DMS 273 (cell line): ENCODE measurements around the gene CLEC3B.
"Not testable (repeated sequence)": the region's sequence is repeated elsewhere in the genome, so short reads cannot be mapped to it uniquely, and the experiment has no call there.

Source experiments
- DNase-seq: peaks from one replicate; lab custom pipeline; 2025; ENCODE audit not compliant: unreplicated experiment; lab: John Stamatoyannopoulos, UW

The CLEC3B gene

DNA sequence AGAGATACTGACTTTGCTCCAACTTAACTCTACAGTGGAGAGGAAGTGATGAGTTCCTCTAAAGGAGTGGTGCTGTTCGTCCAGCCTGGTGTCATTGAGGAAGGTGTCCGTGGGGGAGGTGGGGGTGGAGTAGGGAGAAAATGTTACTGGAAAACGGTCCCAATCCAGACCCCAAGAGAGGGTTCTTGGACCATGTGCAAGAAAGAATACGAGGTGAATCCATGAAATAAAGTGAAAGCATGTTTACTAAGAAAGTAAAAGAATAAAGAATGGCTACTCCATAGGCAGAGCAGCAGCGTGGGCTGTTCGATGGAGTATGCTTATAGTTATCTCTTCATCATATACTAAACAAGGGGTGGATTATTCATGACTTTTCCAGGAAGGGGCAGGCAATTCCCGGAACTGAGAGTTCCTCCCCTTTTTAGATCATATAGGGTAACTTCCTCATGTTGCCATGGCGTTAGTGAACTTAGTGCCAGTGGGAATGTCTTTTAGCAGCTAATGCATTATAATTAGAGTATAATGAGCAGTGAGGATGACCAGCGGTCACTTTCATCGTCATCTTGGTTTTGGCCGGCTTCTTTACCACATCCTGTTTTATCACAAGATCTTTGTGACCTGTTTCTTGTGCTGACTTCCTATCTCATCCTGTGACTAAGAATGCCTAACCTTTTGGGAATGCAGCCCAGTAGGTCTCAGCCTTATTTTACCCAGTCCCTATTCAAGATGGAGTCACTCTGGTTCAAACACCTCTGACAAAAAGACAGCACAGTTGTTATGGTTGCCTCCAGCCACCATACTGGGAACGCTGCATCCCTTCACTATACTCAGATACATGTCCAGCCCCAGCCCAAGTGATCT is 38.6 kb downstream of the CLEC3B start:
- peak; percentile 22 for DNase-seq

DNA sequence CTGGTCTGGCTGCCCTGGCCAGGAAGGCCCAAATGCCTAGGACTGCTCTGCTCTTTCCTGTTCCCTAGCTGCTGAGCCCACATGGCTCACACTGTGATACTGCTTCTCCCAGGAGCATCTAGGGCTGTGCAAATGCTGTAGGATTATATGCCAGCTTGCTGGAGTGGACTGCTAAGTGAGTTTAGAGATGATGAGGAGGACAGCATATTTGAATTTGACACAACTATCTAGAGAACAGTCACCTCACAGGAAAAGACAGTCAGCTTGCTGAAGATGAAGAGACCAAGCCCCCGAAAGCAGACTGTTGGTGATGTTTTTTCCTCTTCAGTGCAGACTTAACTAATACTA is 39.2 kb downstream of the CLEC3B start:
- no peak for DNase-seq

DNA sequence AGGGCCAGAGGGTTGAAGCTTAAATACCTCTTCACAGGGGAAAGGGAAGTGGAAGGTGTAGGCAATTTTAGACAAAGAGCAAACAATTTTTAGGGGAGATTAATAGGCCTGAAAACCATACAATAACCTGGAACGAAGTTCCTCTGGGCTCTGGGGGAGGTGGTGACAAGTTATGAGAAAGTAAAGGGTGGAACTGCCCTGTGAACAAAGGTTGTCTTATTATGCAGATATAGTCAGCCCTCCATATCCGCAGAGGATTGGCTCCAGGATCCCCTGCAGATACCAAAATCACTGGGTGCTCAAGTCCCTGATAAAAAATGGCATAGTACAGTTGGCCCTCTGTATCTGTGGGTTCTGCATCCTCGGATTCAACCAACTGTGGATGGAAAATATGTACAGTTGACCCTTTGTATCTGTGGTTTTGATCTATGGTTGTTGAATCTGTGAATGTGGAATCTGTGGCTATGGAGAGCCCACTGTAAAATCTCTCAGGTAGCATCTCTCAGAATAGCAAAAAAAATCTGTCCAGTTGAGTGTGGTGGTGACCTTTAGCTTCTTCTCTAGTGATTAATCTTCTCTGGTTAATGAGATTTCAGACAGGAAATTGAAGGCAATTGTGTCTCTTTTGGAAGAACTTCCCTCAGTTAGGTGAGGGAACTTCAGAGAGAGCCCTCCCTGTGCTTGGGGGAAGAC is 40.2 kb downstream of the CLEC3B start:
- DNase-seq: no peak

DNA sequence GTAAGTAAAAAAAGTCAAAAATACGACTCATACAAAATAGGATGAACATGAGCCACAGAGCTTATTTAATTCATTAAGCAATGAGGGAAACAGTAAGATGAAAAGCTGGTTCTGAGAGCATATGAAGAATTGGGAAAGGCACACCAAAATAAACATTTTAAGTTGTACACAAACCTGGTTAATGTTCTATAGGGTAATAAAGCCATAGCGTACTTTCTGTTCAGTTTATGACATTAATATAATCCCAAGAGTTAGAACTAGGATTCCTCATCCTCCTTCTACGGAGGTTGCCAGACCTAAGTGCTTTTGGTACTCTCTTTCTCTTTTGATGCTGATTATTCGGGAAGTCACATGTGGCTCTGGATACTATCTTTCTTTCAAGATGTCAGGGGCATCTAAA is 41.4 kb downstream of the CLEC3B start:
- DNase-seq: no peak

DNA sequence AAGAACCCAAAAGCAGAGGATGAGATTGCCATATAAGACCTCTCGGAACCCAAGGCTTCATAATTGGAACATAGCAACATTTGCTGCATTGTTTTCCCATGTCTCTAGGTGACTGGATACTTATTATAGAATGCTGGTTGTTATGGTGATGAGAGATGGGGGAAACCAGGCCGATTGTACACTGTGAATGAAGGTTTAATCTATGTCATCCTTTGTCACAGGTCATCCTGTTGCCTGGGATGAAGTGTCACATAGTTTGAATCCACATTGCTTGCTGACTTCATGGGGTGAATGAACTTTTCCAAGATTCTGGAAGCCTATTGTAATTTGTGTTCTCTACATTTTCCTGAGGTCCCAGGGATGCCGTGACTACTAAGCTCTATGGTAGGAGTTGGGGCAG is 41.8 kb downstream of the CLEC3B start:
- DNase-seq: no peak

DNA sequence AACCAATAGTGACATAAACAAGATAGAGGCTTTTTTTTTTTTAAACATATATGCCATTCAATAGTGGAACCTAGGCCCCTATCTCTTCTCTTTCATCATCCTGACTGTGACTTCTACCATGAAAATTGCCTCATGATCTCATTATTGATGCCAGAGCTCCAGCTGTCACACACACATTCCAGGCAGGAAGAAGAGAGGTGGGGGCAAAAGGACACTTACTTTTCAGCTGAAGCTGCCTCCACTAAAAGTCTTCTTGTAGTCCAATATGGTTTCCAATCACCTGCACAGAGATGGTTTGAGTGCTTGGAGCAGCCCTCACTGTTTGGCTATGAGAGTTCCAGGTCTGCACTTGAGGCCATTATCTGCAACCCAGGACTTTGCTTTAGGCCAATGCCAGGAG is 45.0 kb downstream of the CLEC3B start:
- no peak for DNase-seq

DNA sequence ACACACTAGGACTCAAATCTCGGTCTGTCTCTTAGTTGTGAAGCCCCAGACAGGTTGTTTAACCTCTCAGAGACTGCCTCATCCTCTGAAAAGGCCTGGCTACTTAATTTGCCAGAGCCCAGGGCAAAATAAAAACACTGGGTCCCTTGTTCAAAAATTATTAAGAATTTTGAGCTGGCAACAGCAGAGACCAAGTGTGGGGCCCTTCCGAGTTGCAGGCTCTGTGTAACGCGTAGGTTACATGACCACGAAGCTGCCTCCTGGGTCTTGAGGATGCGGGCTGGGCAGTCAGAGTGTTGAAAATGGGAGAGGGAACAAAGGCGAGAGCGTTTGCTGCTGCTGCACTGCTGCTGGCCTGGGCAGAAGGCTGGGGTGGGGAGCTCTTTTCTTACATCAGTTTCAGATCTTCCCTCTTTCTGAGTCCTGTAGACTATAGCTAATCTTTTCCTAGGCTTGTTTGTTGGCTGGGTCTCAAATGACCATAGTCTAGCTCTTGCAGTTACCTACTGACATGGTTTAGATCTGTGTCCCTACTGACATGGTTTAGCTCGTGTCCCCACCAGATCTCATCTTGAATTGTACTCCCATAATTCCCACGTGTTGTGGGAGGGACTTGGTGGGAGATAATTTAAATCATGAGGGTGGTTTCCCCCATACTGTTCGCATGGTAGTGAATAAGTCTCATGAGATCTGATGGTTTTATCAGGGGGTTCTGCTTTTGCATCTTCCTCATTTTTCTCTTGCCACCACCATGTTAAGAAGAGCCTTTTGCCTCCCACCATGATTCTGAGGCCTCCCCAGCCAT is 49.9 kb downstream of the CLEC3B start:
- no peak for DNase-seq

DNA sequence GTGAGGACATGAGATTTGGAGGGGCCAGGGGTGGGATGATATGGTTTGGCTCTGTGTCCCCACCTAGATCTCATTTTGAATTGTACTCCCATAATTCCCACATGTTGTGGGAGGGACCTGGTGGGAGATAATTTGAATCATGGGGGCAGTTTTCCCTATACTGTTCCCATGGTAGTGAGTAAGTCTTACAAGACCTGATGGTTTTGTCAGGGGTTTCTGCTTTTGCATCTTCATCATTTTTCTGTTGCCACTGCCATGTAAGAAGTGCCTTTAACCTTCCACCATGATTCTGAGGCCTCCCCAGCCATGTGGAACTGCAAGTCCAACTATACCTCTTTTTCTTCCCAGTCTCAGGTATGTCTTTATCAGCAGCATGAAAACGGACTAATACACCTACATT is 52.2 kb downstream of the CLEC3B start:
- DNase-seq: not testable (repeated sequence)

DNA sequence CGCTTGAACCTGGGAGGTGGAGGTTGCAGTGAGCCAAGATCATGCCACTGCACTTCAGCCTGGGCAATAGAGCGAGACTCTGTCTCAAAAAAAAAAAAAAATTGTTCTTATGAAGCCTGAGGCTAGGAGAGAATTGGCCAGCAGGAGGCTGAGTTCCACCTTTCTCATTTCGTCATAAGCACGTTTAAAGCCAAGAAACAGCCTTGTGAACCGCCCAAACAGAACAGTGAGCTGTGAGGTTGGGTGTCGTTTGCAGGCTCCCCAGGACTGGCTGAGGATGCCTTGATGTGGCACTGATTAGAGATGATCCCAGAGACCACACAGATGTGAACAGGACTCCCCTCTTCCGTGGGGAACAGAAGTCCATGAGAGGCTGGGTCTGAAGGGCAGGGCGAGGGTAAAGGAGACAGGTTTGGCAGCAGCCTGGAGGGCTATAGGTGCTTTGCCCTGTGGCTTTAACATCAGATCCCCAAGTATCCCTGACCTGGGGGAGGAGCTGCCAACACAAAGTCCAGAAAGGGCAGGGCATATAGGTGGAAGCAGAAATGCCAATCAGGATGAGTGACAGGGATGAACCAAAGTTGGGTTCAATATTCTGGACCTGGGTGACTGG is 52.9 kb downstream of the CLEC3B start:
- DNase-seq: peak; percentile 15

DNA sequence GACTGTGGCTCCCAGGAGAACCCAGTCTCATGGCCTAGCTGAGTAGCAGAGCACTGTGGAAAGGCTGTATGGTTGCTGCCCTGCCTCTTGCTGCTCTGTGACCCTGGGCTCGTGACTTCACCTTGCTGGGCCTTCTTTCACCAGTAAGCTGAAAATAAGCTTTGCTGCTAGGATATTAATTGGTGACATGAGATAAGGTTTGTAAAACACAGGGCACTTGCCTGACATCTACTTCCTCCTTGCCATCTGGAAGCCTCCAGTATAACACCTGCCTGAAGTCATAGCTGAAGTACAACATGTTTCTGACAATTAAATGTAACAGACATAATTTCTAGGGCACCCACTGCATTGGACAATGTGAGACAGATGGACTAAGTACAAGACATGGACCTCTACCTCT is 53.6 kb downstream of the CLEC3B start:
- DNase-seq: no peak

DNA sequence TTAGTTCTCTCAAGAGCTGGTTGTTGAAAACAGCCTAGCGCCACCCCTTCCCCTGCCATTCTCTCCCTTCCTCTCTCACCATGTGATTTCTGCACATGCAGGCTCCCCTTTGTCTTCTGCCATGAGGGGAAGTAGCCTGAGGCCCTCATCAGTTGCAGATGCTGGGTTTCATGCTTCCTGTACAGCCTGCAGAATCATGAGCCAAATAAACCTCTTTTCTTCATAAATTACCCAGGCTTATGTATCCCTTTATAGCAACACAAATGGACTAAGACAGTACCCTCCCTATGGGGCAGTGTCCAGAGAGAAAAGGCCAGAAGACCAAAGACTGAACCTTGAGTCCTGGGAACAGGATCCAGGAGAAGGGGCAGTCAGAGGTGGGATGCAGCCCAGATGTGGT is 54.7 kb downstream of the CLEC3B start:
- no peak for DNase-seq

DNA sequence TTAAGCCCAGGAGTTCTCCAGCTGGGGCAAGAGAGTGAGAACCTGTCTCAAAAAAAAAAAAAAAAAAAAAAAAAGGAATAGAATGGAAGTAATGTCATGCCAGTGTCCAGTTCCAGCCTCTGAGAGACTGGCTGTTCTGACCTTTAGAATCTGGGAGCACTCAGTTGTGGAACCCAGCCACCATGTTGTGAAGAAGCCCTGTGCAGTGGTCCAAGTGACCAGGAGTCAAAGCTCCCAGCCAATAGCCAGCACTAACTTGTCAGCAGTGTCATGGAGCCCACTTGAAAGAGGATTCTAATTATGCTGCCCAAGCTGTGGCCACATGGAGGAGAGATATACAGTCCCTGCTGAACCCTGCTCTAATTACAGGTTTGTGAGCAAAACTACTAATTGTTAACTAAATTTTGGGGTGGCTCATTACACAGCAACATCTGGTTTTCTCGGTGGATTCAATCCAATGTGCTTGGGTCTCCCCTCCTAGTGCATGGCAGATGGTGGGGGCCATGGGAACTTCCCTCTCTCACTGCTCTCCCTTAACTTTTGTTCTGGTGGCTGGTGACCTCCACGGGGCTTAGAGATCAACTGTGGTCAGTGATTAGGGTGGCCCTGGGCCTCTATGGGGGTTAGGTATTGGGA is 55.5 kb downstream of the CLEC3B start:
- peak; percentile 28 for DNase-seq

DNA sequence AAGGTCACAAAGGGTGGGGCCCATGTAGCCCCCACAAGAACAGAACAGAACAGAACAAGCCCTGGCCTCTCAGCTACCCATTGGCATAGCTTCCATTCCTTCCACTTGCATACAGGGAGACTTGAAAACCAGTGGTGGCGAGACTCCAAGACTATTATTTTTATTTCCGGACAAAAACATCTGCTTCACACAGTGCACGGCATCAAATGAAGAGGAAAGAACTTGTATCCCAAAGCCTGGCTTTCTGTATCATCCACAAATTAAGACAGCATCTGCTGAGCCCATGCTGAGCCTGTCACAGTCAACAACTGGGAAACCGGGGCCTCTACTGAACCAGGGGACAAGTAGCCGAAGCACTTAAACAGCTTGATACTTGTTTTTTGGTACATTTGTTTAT is 56.0 kb downstream of the CLEC3B start:
- peak; percentile 51 for DNase-seq

DNA sequence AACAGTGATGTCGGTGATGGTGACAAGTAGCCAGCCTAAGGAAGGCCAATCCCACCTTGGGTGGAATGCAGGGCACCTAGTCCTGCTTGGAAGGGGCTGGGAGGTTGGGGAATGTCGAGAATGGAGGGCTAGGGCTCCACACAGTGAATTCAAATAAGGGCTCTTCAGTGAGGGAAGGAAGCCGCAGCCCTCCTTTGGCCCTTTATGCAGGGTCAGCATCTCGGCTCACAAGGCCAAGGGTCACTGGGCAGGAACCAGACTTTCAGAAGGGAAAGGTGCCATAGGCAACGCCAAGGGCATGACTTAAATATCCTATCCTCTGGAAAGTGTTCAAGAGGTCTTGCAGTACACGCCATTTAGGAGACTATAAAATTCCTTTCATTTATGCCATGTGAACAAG is 56.9 kb downstream of the CLEC3B start:
- DNase-seq: no peak

DNA sequence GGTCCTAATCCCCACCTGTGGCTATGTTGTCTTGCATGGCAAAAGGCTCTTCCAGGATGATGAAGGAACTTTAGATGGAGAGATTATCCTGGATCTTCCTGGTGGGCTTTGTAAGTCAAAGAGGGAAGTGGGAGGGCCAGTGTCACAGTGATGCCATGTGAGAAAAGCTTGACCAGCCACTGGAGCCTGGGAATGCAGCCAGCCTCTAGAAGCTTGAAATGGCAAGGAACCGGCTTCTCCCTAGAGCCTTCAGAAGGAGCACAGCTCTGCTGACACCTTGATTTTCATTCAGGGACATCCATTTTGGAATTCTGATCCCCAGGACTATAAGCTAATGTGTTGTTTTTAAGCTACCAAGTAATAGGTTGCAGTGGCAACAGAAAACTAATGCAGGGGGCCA is 58.3 kb downstream of the CLEC3B start:
- no peak for DNase-seq

DNA sequence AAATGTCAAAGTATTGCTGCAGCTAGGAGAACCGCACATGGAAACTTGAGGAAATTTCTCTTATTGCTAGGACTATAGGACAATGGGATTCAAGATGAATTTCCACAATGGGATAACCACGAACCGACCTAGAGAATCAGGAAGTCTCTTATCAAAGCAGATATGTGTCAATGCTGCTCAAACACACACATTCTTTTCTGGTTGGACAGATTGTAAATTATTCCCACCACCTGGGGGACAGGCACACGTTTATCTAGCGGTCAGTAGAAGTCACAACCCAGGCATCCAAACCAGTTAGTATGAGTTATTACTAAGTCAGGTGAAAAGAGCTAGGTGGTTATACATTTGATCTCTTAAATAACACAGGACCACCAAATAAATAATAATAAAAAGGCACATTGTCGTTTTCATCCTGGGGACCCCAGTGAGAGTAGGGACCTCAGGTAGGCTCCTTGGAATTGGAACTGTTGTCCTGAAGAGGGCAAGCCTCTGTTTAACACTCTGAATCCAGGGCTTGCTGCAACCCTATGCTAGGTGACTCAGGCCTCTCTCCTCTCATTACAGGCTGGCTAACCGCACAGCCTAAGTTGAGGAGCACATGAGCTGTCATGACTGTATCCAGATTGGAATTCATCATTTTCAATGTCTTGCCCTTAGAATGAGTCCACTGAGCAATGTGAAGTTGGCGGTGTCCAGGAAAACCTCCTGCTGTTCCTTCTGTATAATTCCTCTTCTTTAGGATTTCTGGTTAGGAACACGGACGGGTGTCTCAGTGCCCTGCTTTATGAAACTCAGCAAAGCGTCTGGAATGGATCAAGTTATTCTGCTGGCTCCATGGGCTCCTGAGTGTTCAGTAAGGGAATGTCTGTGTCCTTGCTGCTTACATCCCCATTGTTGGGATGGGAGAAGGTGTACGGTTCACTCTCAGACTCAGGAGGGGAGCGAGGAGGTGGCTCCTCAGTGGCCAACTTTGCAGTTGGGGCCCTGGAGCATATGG is 59.0 kb downstream of the CLEC3B start:
- DNase-seq: no peak
